Stimulated activated CD4-positive, alpha-beta T cell treated with anti-CD3 and anti-CD28 coated beads, TNF-alpha, amount 100 ng/mL, for 48 hours (primary cell): Measurements from ENCODE around the gene GPR141.

Experiments used
- DNase-seq, 3 donors: peaks; one replicate each; pipeline ENCODE4 v3.0.0-alpha.2; 2020; ENCODE audit warnings: low read depth in 3 of 3

Gene GPR141

GRCh38 chr7:37784015-37784414 is 100.4 kb downstream of the GPR141 start:
- DNase-seq = no peak

- DNase-seq = no peak
Observed at GRCh38 chr7:37786741-37787569, 103.4 kb downstream of the GPR141 start.
